NOMO-1 (cell line): ENCODE data around the gene ATAD5.
"Not testable (repeated sequence)": the region's sequence is repeated elsewhere in the genome, so short reads cannot be mapped to it uniquely, and the experiment has no call there.

Experiments used
- DNase-seq, 2 experiments: peaks; one replicate each; lab custom pipeline; 2025; ENCODE audit not compliant: unreplicated experiment in 2 of 2; lab: John Stamatoyannopoulos, UW

ATAD5 gene

DNA sequence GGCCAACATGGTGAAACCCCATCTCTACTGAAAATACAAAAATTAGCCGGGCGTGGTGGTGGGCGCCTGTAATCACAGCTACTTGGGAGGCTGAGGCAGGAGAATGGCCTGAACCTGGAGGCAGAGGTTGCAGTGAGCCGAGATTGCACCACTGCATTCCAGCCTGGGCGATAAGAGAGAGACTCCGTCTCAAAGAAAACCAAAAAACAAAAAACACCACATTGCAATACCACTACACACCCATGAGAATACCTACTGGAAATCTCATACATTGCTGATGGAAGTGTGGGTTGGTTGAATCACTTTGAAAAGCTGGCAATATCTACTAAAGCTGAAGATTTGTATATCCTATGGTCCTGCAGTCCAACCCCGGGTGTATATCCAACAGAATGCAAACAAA, 78.4 kb downstream of the ATAD5 start:
- DNase-seq, result not testable (repeated sequence)

DNA sequence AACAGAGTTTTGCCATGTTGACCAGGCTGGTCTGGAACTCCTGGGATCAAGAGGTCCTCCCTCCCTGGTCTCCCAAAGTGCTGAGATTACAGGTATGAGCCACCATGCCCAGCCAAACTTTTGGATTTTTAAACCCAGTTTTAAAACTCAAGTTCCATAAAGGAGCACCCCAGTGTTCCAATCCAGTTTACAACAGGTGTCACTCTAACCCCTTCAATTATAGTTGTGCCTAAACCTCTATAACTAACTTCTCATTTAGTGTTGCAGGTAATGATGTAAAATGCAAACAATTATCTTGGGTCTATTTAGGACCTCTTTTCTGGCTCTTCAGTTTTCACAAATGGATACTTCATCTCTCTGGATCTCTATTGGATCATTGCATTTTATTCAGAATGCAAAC, 82.2 kb downstream of the ATAD5 start:
- no peak for DNase-seq

GRCh38 chr17:30915833-30916611, 84.3 kb downstream of the ATAD5 start:
- no peak for DNase-seq

GRCh38 chr17:30917050-30917449, 85.3 kb downstream of the ATAD5 start:
- DNase-seq, result no peak

DNA sequence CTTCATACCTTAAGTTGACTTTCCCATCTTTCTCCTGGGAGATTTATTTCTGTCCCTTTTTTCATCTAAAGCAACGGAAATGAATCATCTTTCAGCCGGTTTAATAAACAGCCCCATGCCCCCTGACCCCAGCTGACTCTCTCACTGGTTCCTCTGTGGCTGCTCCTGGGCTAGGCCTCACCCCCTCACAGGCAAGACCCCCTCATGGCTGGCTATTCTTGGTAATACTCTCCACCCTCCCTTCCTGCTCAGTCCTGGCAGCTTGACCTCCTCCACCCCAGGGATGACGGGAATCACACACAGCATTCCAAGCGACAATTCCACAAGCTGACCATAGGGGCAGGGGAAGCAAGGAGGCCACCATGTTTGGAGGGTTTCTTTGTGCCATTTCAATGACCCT, 88.5 kb downstream of the ATAD5 start:
- DNase-seq, result no peak

GRCh38 chr17:30920683-30921543, 89.1 kb downstream of the ATAD5 start:
- DNase-seq, result peak in 1 of 2 experiments; percentile 40

DNA sequence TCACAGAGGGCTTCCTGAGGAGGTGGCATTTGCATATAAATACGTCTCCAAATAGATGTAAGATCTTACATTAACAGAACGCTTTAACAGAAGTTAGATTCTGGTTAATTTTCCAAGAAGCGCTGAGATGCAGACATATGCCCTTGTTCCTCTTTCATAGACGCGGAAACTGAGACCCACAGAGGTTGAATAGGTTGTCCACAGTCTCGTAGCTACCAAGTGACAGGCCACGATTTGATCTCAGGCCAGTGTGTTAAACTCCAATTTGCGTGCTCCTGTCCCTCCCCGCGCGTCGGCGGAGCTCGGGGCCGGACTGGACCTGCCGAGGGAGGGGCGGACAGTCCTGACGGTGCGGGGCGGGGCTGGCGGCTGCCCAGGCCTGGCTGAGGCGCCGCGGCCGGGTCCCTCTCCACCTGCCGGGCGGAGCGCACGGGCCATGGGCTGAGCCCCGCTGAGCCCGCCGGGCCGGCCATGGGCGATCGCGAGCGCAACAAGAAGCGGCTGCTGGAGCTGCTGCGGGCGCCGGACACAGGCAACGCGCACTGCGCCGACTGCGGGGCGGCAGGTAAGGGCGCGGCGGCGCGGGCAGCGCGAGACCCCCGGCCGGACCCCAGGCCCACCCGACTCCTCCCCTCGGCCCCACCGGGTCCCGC, 89.9 kb downstream of the ATAD5 start, which contains the start of gene ADAP2:
Gene ADAP2 (plus strand): TSS at position 402 of the 653 bp plus-strand sequence. CDS start 70 bp downstream, at position 472.
- DNase-seq, result peak; percentile 47 to 73

DNA sequence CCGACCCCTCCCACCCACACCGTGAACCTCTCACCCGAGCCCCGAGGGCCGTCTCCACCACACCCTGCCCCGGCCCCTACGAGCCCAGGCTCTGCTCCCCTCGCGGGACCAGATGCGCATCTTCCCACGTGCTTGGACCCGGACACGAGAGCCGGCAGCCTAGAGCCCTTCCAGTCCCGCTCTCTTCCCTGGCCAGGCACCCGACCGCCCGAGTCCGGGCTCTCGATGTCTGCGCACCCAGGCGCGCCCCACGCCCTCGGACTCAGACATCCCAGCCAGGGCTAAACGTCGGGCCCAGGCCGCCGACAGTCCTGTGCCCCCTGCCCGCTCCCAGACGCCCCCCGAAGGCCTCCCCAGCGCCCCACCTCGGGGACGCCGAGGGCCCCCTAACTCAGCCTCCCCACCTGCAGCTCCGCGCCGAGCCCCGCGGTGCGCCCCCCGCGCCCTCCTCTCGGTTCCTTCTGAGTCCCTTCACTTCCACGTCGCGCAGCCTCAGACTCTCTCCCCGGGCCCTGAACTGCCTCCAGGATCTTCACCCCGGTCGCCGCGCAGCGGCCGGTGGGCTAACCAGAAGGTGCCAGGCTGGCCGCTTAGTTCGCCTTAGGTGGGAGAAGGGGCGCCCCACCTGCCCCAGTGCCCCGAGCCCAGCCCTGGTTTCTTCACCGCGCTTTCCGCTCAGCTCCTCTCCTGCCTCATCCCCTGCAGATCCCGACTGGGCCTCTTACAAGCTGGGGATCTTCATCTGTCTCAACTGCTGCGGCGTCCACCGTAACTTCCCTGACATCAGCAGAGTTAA, 90.7 kb downstream of the ATAD5 start:
- DNase-seq, result peak in 1 of 2 experiments; percentile 30

DNA sequence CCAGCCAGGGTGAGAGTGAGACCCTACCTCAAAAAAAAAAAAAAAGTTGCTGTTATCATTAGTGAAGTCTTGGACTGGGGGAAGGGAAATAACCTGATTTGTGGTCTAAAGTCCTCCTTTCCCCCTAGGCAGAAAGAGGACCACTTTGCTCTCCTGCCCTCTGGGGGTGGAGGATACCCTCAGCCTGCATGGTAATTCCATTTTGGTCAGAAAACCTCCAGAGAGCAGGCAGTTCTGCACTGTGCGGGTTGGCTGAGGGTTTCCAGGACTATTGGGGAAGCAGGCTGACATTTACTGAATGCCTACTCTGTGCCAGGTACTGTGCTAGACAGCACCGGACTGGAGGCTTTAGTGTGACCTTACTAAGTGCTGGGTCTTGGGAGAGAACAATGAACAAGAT, 92.6 kb downstream of the ATAD5 start:
- DNase-seq, result no peak

GRCh38 chr17:30926516-30926915, 94.8 kb downstream of the ATAD5 start:
- DNase-seq, result peak; percentile 34 to 47

- no peak for DNase-seq
Measured at GRCh38 chr17:30927756-30928155, 96.0 kb downstream of the ATAD5 start.

- no peak for DNase-seq
Measured at GRCh38 chr17:30928584-30928983, 96.8 kb downstream of the ATAD5 start.

GRCh38 chr17:30929081-30929633, 97.4 kb downstream of the ATAD5 start:
- DNase-seq, result no peak

- not testable (repeated sequence) for DNase-seq
Measured at GRCh38 chr17:30929861-30930260, 98.1 kb downstream of the ATAD5 start.

- DNase-seq, result no peak
Measured at GRCh38 chr17:30930495-30930894, 98.7 kb downstream of the ATAD5 start.

GRCh38 chr17:30931582-30931981, 99.8 kb downstream of the ATAD5 start:
- DNase-seq, result not testable (repeated sequence)

DNA sequence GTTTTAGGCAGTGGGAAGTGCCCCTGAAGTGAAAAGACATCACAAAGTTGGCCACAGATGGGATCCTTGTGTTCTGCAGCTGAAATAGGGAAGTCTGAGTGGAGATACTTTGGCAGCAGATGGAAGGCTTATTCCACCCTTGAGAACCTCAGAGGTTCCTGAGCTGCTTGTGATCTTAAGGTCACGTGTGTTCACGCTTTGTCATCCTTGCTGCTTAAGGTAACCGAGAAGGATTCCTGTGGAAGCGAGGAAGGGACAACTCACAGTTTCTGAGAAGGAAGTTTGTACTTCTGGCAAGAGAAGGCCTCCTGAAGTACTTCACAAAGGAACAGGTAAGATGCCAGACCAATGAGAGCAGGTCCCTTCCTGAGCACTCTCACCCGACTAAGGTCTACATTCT, 102.2 kb downstream of the ATAD5 start:
- DNase-seq, result no peak

GRCh38 chr17:30939051-30939689, 107.4 kb downstream of the ATAD5 start:
- peak; percentile 47 to 70 for DNase-seq

GRCh38 chr17:30942308-30943079, 110.7 kb downstream of the ATAD5 start:
- no peak for DNase-seq
